GM18909 (cell line): ENCODE data around the gene C2orf68.
A peak's percentile ranks its signal among the peaks of the same experiment; 100 is the strongest.
"Not testable (repeated sequence)": the region's sequence is repeated elsewhere in the genome, so short reads cannot be mapped to it uniquely, and the experiment has no call there.

ENCODE experiments used
- ATAC-seq: cut with Tn5 transposase; IDR thresholded peaks from one replicate; pipeline ENCODE4 v1.9.1; 2021; ENCODE audit warnings: mild to moderate bottlenecking; ENCODE audit not compliant: unreplicated experiment, poor library complexity

C2orf68 gene

GRCh38 chr2:85584857-85585780, 26.7 kb downstream of the C2orf68 start:
- ATAC-seq: peak; percentile 39

- ATAC-seq: peak; percentile 18
Observed at GRCh38 chr2:85584354-85584856, 27.5 kb downstream of the C2orf68 start, which contains the start of gene VAMP5. VAMP5 (plus strand) TSS chr2:85584431; CDS start chr2:85584491, 60 bp downstream.

- peak; percentile 64 for ATAC-seq
Observed at GRCh38 chr2:85583667-85584353, 28.1 kb downstream of the C2orf68 start.

GRCh38 chr2:85582492-85582891, 29.4 kb downstream of the C2orf68 start:
- ATAC-seq: no peak

- no peak for ATAC-seq
Observed at GRCh38 chr2:85580206-85580605, 31.7 kb downstream of the C2orf68 start.

- no peak for ATAC-seq
Observed at GRCh38 chr2:85579266-85579935, 32.5 kb downstream of the C2orf68 start.

GRCh38 chr2:85578243-85579180, 33.4 kb downstream of the C2orf68 start:
- ATAC-seq: peak; percentile 54

- peak; percentile 66 for ATAC-seq
Observed at GRCh38 chr2:85577386-85578242, 34.3 kb downstream of the C2orf68 start, which contains the start of gene VAMP8. VAMP8 (plus strand) TSS chr2:85577586; CDS start chr2:85577647, 61 bp downstream.

- no peak for ATAC-seq
Observed at GRCh38 chr2:85577063-85577385, 34.8 kb downstream of the C2orf68 start.

GRCh38 chr2:85575739-85576138, 36.1 kb downstream of the C2orf68 start:
- no peak for ATAC-seq

- ATAC-seq: no peak
Observed at GRCh38 chr2:85566265-85566664, 45.6 kb downstream of the C2orf68 start.

GRCh38 chr2:85564144-85564563, 47.7 kb downstream of the C2orf68 start:
- ATAC-seq: no peak

- ATAC-seq: peak; percentile 91
Observed at GRCh38 chr2:85561280-85562212, 50.3 kb downstream of the C2orf68 start, which contains the start of gene GGCX. GGCX (minus strand) TSS chr2:85561493; CDS start chr2:85561428, 65 bp downstream.

- ATAC-seq: peak; percentile 17
Observed at GRCh38 chr2:85560812-85561279, 51.0 kb downstream of the C2orf68 start.

GRCh38 chr2:85560403-85560726, 51.5 kb downstream of the C2orf68 start:
- ATAC-seq: not testable (repeated sequence)

- no peak for ATAC-seq
Observed at GRCh38 chr2:85558160-85558559, 53.7 kb downstream of the C2orf68 start.

- ATAC-seq: no peak
Observed at GRCh38 chr2:85557130-85557529, 54.7 kb downstream of the C2orf68 start.
